NCI-H524 (cell line): ENCODE measurements around the gene SGO2.
"Not testable (repeated sequence)": the region's sequence is repeated elsewhere in the genome, so short reads cannot be mapped to it uniquely, and the experiment has no call there.

Experiments
- DNase-seq, 2 experiments: peaks; one replicate each; lab custom pipeline; 2025; lab: John Stamatoyannopoulos, UW

Gene SGO2

DNA sequence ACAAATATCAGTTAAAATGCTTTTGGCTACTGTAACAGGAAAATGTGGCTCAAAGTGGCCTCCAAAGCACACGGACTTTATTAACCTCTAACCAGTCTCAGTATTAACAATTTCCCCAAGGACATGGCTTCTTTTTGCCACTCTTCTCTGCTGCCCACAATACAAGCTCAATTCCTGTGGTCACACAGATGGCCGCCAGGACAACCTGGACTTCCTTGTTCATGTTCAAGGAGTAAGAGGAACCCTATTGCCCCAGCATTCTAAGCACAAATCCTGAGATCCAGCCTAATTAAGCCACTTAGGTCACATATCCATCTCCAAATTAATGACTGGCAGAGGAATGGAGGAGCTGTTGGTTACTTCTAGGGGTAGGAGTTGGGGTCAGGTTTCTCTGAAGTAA is 98.0 kb downstream of the SGO2 start:
- DNase-seq, result no peak

DNA sequence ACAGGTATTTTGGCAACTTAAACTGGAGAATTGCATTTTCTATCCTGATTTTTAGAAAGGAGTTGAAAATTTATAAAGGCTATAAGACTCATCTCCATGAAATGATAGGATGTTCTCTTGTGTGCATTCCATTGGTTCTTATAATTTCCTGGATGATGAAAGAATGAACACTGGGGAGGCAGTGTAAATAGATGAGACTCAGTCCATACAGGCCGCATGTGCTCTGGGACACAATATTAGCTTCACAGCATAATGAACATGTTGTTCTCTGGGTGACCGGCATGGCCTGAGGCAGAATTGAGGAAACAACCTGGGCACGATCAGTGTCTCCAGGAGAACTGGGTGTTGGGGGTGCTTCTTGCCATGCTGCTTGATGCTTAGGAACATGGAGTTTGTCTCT is 98.7 kb downstream of the SGO2 start:
- no peak for DNase-seq

DNA sequence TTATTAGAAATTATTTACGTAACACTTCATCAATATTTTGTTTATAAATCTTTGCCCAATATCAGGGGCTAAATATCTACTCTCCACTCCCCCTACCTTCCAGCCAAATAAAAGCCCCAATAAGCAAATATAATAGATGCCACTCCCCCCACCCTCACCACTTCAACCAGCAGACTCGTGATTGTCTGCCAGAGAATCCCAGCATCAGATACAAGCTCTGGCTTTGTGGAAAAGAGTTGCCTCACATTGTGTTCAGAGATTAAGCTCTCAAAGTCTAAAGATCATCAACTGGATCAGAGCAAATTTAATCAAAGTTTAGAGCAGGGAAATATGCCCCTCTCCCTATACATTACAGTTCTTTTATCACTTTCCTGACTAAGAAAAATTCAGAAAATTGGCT is 99.3 kb downstream of the SGO2 start:
- DNase-seq, result no peak

DNA sequence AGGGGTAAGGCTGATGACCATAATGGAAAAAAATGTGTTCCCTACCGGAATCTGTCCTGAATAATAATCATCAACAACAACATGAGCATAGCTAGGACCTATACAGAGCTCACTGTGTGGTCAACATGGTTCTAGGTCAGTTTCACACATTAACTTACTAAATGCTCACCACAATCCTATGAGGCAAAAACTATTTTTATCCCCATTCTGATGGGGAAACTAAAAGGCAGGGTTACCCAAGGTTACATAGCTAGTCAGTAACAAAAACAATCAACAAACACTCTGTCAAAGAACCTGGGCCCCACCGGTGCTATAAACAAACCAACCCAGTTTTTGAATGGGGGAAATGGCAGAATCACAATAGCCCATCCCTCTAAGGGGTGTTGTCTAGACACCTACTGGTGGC is 100.0 kb downstream of the SGO2 start:
- DNase-seq, result no peak

DNA sequence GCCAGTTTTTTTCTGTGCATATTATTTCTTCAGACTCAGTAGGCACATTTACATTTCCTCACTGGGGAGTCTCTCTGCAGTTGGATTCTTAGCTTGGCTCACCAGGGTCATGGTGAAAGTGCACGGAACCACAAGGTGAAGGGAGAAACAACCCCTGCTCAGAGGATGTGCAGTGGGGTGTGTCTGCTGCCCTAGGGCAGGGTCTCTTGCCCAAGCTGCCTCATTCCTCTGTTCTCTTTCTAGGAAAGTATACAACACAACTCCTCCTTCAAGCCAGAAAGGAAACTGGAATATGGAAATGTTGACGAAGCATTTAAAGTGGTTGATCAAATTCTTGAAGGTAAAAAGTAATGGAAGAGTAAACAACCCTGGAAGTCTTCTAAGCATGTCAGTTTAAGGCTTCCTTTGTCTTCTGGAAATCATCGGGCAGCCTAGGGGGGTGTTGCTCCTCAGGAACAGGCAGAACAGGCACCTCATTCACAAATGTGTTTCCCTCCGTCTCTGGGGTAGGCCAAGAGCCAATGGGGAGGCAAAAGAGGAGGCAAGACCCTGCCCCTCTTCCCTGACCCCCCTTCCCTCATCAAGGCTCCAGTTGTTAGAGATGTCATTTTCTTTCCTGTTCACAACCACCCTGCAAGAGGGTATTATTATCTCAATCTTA is 101.2 kb downstream of the SGO2 start:
- DNase-seq, result no peak

DNA sequence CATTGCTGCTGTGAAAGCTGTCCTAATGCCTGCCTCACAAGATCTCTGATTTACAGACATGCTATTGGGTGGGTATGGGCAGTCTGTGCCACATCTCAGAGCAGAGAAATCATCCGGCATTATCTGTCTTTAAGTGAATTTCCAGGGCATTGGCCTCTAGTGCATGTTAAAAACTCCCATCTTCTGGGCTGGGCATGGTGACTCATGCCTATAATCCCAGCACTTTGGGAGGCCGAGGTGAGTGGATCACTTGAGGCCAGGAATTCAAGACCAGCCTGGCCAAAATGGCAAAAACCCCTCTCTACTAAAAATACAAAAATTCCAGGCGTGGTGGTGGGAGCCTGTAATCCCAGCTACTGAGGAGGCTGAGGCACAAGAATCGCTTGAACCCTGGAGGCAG is 102.5 kb downstream of the SGO2 start:
- not testable (repeated sequence) for DNase-seq

DNA sequence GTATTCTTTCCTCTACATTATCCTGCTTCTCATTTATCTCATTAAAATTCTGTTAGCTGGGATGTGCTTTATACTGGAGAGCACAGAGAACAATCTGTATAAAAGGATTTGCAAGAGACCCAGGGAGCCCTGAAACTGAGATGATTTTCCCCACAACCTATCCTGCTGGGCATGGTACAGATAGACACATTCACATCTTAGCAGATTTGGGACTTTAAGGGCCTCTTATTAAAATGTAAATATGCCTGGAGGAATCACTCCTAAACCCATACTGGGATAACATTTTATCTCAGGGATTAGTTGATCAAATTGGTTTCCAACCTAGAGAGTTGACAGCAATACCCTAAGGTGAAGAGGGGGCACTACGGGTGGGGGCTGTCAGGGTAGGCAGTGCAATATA is 105.3 kb downstream of the SGO2 start:
- DNase-seq, result no peak
